IPS-NIHi7 (cell line): Measurements from ENCODE around the gene MUC4.
"Not testable (repeated sequence)": the region's sequence is repeated elsewhere in the genome, so short reads cannot be mapped to it uniquely, and the experiment has no call there.

Source experiments
- DNase-seq: peaks from one replicate; pipeline ENCODE4 v3.0.0; 2012; ENCODE audit warnings: mixed read lengths; ENCODE audit errors: extremely low spot score

The MUC4 gene

DNA sequence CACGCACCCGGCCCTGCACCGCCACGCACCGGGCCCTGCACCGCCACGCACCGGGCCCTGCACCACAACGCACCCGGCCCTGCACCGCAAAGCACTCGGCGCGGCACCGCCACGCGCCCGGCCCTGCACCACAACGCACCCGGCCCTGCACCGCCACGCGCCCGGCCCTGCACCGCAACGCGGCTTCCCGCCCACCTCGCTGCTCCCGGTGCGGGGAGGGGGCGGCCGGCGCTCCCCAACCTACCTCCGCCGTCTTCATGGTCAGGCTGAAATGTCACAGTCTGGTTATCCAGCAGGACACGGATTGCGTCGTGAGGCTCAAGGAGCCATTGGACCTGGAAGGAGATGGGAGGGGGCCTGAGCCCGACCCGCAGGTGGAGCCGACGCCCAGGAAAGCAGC, 49.1 kb downstream of the MUC4 start:
- DNase-seq, result no peak

DNA sequence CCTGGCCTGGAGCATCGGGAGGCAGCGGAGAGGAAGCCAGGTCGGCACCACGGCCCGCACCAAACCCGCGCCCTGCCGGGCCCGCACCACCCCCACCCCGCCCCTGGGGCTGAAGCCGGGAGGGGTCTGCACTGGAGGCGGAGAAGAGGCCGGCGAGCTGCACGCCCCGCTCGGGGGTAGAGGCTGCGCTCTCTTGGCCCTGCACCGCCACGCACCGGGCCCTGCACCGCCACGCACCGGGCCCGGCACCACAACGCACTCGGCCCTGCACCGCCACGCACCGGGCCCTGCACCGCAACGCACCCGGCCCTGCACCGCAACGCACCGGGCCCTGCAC, 49.5 kb downstream of the MUC4 start:
- DNase-seq, result no peak

- no peak for DNase-seq
These were observed 50.0 kb downstream of the MUC4 start for GRCh38 chr3:195761567-195762248.

DNA sequence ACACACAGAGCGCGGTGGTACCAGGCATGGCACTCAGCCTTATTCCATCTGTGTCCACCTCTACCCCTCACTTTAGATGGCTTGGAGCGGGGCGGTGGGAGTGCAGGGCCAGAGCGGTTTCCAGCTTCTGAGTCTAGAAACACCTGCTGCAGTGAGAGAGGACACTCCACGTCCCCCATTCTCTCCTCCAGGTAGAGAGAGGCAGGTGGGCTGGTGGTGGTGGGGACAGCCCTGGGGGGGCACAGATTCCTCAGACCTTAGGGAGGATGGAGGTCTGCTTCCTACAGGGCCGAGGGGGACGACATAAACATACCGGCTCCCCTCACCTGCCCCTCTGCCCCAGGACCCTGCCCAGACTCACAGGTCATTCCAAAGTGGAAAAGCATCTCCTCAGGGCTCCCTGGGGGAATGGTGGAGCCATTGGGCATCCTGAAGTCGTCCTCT, 50.6 kb downstream of the MUC4 start:
- DNase-seq, result no peak

DNA sequence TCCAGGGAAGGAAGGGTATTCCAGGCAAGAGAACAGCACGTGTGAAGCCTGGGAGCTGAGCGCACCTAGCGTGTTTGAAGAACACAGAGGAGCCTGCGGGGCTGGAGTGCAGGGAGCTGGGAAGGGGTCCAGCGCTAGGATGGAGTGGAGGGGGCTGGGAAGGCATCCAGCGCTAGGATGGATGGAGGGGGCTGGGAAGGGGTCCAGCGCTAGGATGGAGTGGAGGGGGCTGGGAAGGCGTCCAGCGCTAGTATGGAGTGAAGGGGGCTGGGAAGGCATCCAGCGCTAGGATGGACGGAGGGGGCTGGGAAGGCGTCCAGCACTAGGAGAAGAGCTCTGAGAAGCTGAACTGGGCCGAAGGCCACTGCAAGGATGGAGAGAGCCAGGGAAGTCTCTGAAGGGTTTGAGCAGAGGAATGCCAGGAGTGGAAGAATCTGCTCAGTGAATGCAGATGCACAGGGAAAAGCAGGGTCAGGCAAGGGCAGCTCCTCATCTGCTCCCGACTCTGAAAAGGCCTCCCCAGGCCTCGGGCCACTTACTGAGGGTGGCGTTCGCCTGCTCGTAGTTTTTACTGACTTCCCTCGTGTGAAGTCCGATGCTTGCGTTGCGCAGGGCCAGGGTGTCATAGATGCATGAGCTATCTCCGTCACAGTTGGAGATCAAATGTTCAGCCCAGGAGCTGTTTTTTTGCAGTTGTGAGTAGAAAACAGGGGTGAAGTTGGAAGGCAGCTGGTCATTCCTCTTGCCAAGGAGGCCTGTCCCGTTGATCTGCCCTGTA, 51.2 kb downstream of the MUC4 start:
- DNase-seq, result no peak

DNA sequence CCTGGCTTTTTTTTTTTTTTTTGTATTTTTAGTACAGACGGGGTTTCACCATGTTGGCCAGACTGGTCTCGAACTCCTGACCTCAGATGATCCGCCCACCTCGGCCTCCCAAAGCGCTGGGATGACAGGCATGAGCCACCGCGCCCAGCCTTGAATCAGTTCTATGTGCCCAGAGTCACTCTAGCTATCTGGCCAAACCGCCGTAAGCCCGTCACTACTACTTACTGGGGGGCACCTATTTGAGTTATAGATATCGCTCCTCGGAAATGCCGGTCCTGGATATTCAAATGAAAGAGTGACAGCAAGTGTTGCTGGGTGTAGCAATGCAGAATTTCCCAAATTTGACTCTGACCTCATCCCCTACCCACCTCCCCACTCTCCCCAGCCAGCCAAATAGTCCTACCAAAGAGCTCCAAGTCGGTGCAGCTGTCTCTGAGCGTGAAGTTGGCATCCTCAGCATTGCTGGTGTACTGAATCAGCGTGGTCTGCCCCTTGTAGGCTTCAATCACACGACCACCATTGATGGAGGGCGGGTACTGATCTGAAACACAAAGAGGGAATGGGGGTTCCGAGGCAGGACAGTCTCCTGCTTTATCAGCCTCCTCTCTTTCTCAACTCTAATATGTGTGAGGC, 52.9 kb downstream of the MUC4 start:
- no peak for DNase-seq

DNA sequence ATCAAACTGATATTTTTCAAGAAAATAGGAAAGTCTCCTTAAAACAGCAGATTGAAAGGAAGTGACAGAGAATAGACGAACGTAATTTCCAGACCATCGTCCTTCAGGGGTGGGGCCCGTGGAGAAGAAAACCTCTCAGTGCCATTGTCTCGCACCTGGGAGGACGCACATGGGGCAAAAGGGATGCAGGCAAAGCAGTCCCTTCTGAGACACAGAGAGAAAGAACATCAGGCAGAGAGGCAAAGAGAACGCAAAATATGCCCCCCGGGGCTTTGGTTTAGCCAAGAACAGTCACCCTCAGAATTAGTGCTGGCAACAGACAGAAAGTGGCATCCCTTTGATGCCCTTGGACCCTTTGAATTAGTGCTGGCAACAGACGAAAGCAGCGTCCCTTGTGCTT, 53.9 kb downstream of the MUC4 start:
- no peak for DNase-seq

GRCh38 chr3:195757438-195757770, 54.3 kb downstream of the MUC4 start:
- no peak for DNase-seq

DNA sequence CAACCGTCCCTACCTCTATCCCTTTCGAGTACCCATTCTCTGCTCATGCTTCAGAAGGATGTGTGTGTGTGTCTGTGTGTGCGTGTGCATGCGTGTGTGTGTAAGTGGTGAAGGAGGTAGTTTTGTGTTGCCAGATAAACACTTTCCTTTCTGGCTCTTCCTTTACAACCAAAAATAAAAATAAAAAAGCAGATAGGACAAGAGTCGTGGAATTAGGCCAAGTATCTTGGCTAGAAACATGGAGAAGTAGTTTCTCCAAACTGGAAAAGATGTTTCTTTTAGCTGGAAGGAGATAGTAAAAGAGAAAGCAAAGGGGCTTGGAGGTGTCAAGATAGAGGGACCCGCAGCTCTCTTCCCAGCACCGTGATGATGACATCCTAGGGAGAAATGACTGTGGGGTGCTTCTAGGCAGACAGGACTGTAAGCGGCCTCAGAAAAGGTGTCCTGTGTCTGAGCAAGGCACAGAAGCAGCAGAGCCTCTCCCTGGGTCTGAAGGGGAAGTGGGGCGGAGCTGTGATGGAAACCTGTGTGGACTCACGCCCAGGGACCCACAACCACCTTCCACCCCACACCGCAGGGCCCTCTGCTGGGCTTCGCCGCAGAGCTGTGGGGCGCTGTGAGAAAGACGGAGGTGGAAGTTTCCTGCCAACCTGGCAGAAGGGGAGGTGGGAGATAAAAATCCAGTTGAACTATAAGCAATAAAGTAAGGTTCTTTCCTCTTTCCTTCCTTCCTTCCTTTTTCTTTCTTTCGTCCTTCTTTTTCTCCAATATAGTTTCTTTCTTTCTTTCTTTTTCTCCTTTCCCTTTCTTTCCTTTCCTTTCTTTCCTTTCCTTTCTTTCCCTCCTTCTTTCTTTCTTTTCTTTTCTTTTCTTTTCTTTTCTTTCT, 55.7 kb downstream of the MUC4 start:
- no peak for DNase-seq

DNA sequence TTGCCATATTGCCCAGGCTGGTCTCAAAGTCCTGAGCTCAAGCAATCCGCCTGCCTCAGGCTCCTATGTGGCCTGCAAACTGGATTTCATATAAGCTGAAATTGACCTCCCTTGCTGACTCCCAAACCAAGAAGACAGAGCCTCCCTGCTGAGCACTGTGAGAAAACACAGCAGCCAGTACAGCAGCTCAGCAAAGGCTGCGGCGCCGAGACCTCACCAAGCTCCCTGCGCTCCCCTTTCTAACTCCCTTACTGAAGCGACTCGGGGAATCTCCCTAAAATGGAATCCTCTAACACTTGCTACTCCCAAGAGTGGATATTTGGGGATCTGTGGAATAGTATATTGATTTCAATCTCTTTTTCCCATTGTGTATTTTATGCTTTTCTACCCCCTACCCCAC, 56.3 kb downstream of the MUC4 start:
- no peak for DNase-seq

GRCh38 chr3:195754906-195755305, 56.8 kb downstream of the MUC4 start:
- DNase-seq, result no peak

- DNase-seq, result no peak
These were observed 57.6 kb downstream of the MUC4 start for GRCh38 chr3:195754141-195754540.

GRCh38 chr3:195753581-195753980, 58.1 kb downstream of the MUC4 start:
- no peak for DNase-seq

DNA sequence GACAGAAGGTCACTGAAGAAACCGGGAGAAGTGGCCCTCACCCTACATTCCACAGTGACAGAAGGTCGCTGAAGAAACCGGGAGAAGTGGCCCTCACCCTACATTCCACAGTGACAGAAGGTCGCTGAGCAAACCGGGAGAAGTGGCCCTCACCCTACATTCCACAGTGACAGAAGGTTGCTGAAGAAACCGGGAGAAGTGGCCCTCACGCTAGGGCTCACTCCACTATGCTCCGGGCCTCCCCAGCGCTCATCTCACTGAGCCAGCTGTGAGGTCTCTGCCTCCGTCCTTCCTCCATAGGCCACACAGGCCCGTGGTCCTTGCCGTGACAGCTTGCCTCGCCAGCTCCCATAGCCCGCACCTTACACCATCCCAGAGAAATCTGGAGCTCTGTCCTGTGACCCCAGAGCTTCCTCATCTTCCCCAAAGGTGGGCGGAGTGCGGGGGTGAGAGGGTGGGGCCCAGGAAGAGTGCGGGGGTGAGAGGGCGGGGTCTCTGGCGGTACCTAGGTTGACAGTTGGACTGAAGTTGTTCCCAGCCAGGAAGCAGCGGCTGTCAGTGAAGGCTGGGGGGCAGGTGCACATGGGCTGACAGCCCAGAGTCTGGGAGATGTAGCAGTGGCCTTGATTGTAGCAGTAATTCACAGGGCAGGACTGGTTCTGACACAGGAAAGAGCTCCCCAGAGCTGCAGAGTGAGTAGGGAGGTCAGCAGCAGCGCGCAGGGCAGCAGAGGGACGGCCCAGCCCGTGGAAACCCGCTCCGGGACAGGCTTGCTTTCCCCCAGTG, 59.0 kb downstream of the MUC4 start:
- no peak for DNase-seq

GRCh38 chr3:195752066-195752465, 59.7 kb downstream of the MUC4 start:
- no peak for DNase-seq

GRCh38 chr3:195751560-195751959, 60.2 kb downstream of the MUC4 start:
- DNase-seq, result no peak

- no peak for DNase-seq
These were observed 60.8 kb downstream of the MUC4 start for GRCh38 chr3:195750797-195751520.

- DNase-seq, result not testable (repeated sequence)
These were observed 62.6 kb downstream of the MUC4 start for GRCh38 chr3:195749101-195749500.

- no peak for DNase-seq
These were observed 63.1 kb downstream of the MUC4 start for GRCh38 chr3:195748661-195749060.

DNA sequence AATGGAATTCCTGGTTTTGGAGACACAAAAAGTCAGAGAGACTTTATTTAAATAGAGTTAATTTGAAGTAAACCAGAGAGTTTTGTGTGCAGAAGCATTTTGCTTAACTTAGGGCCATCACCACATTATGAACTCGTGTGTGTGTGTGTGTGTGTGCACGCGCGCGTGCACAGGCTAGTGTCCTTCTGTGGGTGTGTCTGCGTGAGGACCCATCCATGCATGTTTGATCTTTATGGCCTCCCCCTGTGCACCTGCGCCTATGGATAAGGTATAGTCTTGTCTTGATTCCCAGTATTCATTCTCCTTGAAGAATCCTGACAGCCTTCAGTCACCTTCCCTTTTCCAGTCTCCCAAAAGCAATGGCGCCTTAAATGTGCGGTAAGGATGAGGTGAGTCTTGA, 65.0 kb downstream of the MUC4 start:
- no peak for DNase-seq

DNA sequence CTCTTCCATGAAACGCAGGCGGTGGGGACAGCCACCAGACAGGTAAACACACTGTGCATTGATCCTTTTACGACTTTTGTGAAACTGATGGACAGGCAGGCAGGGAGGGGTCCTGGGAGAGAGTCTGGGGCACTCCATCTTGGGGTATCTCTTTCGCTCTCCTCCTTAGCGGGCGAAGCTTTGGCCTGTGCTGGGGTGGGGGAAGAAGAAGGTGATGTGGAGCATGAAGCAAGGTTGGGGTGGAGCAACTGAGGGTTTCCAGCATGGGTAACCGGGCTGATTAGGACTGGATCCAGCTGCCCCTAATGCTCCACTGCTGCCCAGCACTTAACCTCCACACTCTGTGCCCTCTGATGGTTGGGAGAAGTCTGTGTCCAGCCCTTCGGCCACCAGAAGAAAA, 65.4 kb downstream of the MUC4 start:
- no peak for DNase-seq
